ENCODE measurements around the gene PCDH12.

GRCh38 chr5:141903261-141903660, 54.7 kb downstream of the PCDH12 start:
- TF ChIP-seq CTCF (IDR thresholded peaks at IDR 0.05) (no peak), POLR2A (IDR thresholded peaks at IDR 0.05) (no peak)
